ENCODE measurements around the gene POLR1H. TPM values are rescaled to one million over a fixed set of nuclear protein-coding genes. Genes with fewer than 3 reads are reported as not detected.
"Not testable (repeated sequence)": the region's sequence is repeated elsewhere in the genome, so short reads cannot be mapped to it uniquely, and the experiment has no call there.

The POLR1H gene, protein sequence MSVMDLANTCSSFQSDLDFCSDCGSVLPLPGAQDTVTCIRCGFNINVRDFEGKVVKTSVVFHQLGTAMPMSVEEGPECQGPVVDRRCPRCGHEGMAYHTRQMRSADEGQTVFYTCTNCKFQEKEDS
- 16.7 and 19.4 TPM in 2 replicates for total RNA-seq (2014; rRNA removed; shearing (Covaris generic))

DNA sequence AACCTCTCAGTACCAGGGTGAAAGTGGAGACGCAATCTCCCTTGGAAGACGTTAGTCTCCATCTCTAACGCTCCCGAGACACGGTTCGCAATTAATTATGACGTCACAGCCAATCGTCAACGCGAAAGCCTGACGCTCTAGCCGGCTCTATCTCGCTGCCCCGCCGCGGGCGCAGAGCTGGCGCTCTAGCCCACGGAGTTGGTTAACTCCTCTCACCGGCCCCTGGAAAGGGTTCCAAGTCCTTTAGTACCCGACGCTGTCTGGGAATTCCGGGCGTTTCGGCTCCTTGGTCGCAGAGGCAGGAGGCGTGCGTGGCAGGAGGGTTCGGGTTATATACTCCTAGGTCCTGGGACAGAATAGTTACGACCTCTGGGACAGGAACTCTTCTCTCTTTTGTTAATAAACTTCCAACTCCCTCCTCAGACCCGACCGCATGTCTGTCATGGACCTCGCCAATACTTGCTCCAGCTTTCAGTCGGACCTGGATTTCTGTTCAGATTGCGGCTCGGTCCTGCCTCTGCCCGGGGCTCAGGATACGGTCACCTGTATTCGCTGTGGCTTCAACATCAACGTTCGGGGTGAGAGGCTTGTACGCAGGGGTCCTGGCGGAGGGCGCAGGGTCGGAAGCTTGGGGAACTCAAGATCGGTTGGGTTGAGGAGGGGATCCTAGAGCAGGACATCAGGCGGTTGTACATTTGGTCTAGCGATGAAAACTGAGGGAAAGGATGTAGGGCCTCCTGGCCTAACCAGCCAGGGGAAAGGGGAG, at the start of gene POLR1H:
POLR1H (plus strand) TSS at position 174 of the 766 bp plus-strand sequence; CDS start at position 434, 260 bp downstream.
- DNase-seq (ENCODE audit: low spot score): peak; percentile 89

DNA sequence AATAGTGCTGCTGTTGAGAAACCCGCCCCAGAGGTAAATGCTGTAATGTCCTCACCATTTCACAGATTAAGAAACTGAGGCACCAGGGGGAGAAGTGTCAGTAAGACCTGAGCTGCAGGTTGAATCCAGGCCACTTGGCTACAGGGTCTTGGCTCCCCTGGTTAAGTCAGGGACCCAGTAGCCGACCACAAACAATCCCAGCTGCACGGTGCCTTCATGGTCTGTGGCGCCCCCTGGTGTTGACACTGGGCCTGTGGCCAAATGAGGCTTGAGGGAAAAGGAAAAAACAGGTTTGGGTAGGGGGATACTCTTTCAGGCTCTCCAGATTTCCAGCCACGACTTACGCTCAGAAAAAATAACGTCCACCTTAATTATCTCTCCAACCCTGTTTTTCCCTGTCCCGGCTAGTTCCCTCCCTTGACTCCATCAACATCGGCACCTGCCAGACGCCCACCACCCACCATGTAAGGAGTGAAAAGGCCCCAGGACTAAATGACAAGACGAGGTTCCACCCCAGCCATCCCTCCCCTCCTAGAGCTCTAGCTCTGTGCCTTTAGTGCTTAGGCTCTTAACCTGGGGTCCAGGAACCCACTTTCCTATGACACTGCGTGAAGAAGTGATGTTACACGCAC, 47.7 kb upstream of the POLR1H start:
- no peak for DNase-seq (ENCODE audit: low spot score)

DNA sequence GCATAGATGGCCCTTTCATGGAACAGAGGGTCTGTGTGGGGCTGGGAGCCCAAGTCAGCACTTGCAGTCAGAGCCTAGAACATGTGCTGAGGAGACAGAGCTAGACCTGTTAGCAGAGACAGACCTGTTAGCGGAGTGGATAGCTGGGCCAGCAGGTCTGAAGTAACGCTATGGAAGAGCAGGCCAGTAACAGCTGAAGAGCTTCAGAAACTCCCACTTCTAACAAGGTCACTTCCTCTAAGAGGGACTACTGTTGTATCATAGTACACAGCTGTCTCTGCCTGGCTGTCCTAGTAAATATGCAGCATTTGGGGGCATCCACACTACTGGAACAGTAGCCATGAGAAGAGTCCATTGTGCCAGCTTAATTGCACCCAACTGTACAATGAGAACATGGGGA, 41.2 kb upstream of the POLR1H start:
- no peak for DNase-seq (ENCODE audit: low spot score)

DNA sequence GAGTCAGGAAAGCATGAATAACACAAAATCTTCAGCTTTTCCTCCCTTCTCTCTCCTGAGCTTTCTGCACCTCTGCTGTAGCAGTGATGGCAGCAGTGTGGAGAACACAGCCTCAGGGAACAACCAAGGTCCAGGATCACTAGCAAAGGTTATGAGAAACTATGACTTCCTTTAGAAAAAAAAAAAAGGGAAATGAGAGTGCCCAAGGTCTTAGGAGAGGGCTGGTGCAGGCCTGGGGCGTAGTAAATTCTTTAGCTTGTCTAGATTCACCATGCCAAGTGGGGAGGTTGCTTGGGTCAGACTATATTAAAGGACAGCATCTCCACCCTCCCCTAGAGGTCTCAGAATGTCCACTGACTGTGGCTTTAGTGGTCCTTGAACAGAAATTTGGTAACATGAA, 40.4 kb upstream of the POLR1H start:
- DNase-seq (ENCODE audit: low spot score): no peak

DNA sequence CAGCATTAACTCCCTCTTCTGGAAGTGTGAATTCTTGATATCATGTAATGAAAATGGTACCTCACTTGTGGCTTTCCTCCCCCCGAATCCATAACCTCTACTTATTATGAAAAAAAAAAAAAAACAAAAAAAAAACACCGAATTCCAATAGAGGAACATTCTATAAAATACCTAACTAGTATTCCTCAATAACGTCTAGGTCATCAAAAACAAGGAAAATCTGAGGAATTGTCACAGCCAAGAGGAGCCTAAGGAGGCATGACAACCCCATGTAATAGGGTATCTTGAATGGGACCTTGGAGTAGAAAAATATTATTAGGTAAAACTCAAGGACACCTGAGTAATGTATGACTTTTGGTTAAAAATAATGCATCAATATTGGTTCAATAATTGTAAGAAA, 38.9 kb upstream of the POLR1H start:
- no peak for DNase-seq (ENCODE audit: low spot score)

DNA sequence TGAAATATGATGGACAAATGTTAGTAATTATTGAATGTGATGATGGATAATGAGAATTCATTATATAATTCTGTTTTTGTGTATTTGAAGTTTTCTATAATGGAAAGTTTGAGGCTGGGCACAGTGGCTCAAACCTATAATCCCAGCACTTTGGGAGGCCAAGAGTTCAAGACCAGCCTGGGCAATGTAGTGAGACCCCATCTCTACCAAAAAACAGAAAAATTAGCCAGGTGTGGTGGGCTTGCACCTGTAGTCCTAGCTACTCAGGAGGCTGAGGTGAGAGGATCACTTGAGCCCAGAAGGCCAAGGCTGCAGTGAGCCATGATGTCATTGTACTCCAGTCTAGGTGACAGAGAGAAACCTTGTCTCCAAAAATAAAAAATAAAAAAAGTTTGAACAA, 38.4 kb upstream of the POLR1H start:
- DNase-seq (ENCODE audit: low spot score): not testable (repeated sequence)

DNA sequence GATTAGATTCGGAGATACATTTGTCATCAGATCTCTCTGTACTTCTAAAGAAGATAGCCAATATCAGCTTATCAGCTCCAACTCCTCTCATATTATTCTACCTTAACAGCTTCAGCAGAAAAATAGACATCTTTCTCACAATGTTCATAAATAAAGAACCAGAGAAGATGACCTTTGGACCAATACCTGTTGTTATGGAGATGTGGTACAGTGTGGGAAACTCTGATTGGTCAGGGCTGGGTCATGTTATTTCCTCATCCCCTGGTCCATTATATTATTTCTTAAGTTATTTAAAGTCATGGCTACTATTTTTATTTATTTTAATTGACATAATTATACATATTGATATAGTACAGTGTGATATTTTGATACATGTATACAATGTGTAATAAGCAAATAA, 35.9 kb upstream of the POLR1H start:
- DNase-seq (ENCODE audit: low spot score): no peak

DNA sequence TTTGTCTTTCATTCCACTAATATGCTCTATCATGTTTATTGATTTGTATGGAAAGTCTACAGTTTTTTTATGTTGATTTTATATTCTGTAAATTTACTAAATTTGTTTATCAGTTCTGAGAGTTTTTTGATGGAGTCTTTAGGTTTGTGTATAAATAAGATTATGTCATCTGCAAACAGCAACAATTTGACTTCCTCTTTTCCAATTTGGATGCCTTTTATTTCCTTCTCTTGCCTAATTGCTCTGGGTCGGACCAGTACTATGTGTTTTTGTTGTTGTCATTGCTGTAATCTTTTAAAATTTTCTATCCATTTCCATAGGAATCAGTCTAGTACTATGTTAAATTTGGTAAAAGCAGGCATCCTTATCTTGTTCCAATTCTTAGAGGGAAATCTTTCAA, 31.5 kb upstream of the POLR1H start:
- no peak for DNase-seq (ENCODE audit: low spot score)

DNA sequence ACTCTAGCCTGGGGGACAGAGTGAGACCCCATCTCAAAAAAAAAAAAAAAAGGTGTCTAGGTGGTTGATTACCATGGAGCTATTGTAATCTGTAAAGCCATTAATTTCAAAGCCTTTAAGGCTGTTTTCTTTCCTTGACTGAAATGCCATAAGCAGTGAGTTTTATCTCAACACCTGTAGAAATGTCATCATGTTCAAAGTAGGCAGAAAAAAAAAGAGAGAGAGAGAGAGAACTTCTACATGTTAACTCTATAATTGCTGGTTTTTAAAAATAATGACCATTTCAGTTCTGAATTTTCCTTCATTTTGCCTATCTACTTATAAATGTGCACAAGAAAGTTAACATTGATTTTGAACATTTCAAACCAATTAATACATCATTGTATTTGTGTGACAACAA, 29.7 kb upstream of the POLR1H start:
- no peak for DNase-seq (ENCODE audit: low spot score)

DNA sequence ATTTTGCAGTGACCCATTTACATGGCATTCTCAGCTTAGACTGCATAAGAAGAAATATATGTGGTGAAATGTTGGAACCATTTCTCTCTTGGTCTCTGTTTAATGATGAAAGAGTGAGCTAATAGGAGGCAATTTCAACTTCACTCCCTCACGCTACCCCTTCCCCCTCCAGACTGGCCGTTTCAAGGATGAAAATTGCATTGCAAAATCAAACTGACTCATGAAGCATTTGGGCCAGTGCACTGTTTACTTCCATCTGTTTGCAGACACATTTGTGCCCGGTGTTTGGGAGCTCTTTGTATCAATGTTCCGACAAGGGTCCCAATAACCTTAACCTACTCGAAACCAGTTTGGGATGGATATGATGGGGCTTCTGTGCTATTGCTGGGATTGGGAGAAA, 27.6 kb upstream of the POLR1H start:
- not testable (repeated sequence) for DNase-seq (ENCODE audit: low spot score)

DNA sequence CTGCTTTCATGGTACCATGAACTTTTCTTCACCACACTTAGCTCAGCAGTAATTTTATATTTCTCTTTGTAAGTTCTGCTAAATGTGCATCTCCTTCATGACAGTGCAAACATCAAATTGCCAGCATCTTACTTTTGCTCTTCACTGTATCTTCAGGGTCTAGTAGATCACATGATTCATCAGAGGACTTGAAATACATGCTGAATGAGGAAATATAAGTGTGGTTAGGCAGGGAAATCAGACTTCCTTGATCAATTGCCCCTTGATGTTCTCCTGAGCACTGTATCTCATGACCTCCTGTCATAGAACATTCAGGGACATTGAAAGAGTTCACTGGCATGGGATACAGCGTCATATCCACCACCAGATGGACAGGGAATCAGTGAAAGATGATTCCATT, 25.3 kb upstream of the POLR1H start:
- DNase-seq (ENCODE audit: low spot score): no peak

DNA sequence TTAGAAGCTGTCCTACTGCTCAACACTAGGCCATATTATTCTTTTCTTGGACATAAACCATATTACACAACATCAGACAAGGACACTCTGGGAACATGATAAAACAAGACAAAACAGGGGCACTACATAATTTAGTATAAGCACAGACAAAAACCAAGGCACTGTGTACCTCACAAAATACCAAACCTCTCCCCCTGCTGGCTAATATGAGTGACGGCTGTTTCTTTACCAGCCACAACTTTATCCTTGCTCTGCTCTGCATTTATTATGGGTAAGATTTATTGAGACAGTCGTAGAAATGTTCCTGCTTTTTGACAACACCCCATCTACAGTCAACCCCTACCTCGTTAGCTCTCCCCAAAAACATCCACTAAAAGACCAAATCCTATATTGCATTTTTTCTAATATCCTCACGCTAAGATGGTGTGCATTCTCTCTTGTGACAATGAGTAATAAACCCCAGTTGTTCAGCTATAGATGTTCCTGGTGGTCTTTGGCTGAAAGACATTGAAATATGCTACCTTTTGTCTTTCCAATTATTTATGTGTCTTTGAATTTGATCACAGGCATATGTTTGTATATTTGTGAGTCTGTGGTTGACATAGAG, 23.8 kb upstream of the POLR1H start:
- no peak for DNase-seq (ENCODE audit: low spot score)

DNA sequence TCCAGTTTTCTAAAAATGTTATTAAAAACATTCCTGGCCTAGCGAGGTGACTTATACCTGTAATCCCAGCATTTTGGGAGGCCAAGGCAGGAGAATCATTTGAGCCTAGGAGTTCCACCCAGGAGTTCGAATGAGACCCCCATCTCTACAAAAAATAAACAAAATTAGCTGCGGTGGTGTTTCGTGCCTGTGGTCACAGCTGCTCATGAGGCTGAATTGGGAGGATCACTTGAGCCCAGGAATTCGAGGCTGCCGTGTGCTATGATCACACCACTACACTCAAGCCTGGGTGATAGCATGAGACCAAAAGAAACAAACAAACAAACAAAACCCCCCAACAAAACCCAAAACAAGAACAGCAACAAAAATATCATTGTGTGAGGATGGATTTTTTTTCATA, 19.8 kb upstream of the POLR1H start:
- no peak for DNase-seq (ENCODE audit: low spot score)

DNA sequence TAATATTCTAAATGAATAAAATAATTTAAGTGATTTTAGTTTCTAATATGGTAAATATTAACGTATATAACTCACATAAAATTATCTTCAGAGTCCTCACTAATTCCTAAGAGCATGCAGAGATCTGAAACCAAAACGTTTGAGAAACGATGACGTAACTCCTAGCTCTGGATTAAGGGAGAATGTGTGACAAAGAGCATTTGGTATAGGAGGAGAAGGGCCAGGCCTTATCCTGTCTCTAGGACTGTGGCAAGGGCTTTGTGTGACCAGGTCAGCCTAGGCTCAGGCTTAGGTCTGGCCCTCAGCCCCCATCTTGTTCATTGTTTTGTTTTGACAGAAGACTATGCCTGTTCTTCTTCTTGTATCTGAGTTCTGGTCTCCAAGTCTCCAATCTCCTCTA, 19.2 kb upstream of the POLR1H start:
- DNase-seq (ENCODE audit: low spot score): no peak

DNA sequence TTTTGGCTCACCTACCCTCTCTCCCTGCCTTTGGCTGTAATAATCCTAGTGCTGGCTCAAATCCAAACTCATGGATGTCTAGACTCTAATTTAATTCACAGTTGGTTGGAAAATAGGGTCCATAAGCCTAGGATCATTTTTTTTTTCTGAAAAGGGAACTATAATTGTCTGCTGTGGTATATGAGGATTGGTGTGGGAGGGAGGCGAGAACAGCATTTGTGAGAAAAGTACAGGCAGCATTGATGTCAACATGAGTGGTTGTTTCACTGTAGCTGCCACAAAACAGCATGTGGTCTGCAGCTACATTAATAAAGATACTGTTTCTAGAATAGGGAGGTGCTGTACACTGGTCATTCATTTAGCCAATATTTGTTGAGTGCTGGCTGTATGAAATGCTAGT, 18.6 kb upstream of the POLR1H start:
- DNase-seq (ENCODE audit: low spot score): no peak

DNA sequence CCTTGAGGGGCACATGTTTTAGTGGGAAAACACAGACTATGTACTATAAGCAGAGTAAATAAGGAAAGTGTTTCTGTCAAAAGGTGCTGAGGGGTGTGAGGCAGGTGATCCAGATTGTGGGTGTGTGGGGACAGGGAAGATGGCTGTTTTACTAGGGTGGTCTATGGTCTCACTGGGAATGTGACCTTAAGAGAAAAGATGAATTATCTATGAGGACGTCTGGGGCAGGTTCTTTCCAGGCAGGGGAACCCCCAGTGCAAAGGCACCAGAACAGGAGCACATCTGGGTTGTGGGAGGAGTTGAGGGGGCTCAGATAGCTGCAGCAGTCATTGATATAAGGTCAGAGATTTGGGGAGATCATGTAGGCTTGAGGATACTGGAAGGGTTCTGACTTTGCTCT, 18.2 kb upstream of the POLR1H start:
- DNase-seq (ENCODE audit: low spot score): no peak

DNA sequence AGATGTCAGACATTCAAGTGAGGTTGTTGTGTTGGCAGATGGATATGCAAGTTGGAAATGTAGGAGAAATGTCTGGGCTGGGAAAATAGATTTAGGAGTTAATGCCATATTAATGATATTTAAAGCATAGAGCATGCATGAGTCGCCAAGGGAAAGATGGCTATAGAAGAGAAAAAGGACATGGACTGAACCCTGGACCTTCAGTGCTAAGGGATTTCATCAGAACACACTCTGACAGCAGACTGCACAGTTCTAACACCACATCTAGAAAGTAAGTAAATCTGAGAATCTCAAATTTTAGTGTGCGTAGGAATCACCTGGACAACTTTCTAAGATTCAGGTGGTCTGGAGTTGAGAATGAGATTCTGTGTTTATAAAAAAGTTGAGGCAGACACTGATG, 17.3 kb upstream of the POLR1H start:
- DNase-seq (ENCODE audit: low spot score): no peak

DNA sequence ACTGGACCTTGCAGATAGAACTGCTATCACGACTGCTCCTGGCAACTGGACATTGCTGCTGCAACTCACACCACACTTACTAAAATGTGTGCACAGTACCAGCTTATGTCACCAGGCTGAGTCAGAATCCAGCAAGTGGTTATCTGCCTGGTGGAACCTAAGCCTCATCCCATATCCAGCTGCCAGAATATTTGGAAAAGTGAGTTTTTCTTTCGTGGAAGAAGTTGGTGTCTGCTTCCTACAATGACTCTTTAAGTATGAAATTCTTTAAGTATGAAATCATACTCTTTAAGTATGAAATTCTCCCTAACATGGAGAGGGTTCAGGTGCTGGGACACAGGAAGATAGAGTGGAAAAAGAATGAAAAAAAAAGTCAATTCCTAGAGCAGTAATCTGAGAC, 16.4 kb upstream of the POLR1H start:
- peak; percentile 18 for DNase-seq (ENCODE audit: low spot score)

DNA sequence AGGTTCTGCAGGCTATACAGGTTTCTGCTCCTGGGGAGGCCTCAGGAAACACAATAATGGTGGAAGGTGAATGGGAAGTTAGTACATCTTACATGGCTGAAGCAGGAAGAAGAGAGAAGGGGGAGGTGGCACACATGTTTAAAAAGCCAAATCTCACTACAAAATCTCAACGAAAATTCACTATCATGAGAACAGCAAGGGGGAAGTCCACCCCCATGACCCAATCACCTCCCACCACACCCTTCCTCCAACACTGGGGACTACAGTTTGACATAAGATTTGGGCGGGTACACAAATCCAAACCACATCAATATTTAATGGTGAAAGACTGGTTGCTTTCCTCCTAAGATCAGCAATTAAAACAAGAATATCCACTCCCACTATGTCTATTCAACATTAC, 13.8 kb upstream of the POLR1H start:
- no peak for DNase-seq (ENCODE audit: low spot score)

DNA sequence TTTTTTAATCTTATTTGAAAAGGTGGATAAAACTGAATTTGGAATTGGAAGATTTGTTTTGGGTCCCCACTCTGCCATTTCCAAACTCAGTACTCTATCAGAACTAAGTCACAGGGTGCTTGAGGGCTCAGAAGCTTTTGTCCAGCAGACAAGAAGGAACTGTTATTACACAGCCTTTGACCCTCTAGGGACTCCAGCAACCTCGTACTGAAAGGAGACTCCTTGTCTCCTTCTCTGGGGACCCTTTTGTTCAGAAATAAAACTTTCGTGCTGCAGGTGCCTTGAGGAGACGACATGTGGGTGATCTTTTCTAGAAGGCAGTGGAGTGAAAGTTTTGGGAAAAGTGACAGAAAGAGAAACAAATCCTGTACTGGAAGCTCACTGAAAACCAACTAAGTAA, 7.4 kb upstream of the POLR1H start:
- no peak for DNase-seq (ENCODE audit: low spot score)

DNA sequence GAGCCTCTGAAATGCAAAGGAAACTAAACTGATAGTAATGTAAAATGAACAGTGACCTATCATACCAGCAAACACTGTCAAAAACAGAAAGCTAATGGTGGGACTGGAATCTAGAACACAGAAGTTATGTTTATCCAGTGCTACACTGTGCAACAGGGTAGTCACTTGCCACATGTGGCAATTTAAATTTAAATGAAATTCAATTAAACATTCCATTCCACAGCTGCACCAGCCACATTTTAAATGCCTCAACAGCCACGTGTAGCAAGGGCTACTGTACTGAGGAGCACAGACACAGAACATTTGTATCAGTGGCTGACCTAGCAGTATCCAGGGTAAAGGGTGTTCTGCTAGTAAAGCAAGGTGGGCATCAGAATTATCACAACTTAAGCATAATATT, 5.6 kb upstream of the POLR1H start:
- no peak for DNase-seq (ENCODE audit: low spot score)

DNA sequence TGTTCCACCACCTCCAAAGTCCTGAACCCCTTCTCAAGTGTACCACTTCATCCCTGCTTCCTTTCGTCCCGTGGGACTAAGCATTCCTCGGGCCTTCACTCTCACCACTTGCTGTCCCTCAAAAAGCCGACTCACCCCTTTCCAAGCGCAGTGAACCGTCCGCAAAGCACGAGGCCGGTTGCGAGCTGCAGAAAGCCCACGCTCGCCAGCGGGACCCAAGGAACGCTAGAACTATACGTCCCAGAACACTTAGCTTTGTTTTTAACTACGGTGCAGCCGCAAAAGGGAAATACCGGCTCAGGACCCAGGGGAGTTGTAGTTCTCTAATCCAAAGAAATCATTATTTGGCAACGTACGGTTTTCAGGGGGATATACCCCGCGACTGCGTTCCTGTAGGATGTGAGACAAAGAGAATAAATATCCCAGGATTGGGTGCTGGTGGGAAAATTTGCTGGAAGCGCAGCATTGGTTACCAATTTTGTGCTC, 416 bp upstream of the POLR1H start:
- no peak for DNase-seq (ENCODE audit: low spot score)

All from A172 (cell line).